Measurements from ENCODE around the gene TMCC2. TPM values are rescaled to one million over a fixed set of nuclear protein-coding genes. Genes with fewer than 3 reads are reported as not detected.

Gene TMCC2, protein sequence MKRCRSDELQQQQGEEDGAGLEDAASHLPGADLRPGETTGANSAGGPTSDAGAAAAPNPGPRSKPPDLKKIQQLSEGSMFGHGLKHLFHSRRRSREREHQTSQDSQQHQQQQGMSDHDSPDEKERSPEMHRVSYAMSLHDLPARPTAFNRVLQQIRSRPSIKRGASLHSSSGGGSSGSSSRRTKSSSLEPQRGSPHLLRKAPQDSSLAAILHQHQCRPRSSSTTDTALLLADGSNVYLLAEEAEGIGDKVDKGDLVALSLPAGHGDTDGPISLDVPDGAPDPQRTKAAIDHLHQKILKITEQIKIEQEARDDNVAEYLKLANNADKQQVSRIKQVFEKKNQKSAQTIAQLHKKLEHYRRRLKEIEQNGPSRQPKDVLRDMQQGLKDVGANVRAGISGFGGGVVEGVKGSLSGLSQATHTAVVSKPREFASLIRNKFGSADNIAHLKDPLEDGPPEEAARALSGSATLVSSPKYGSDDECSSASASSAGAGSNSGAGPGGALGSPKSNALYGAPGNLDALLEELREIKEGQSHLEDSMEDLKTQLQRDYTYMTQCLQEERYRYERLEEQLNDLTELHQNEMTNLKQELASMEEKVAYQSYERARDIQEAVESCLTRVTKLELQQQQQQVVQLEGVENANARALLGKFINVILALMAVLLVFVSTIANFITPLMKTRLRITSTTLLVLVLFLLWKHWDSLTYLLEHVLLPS
- 1.8 and 1.9 TPM in 2 replicates for total RNA-seq

DNA sequence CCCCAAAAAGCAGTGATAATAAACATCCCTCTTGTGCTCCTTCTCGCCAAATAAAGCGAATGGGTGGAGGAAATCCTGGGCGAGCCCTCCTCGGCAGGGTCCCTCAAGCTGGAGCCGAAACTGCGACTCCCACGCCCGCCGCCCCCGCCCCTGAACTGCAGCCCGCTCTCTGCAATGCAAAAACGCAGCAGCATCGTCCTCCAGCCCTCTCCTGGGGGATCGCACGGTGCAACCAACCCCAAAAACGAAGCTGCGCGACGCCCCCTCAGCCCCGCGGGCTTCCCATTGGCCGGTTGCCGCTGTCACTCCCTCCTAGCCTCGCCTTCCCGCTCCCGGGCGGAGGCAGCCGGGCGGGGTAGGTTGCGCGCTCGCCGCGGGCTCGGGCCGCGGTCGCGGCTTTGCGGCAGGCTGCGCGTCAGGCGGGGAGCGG, at the start of gene TMCC2:
TMCC2 (plus strand) TSS at position 363 of the 430 bp plus-strand sequence. CDS start 619 bp downstream, outside the sequence.

DNA sequence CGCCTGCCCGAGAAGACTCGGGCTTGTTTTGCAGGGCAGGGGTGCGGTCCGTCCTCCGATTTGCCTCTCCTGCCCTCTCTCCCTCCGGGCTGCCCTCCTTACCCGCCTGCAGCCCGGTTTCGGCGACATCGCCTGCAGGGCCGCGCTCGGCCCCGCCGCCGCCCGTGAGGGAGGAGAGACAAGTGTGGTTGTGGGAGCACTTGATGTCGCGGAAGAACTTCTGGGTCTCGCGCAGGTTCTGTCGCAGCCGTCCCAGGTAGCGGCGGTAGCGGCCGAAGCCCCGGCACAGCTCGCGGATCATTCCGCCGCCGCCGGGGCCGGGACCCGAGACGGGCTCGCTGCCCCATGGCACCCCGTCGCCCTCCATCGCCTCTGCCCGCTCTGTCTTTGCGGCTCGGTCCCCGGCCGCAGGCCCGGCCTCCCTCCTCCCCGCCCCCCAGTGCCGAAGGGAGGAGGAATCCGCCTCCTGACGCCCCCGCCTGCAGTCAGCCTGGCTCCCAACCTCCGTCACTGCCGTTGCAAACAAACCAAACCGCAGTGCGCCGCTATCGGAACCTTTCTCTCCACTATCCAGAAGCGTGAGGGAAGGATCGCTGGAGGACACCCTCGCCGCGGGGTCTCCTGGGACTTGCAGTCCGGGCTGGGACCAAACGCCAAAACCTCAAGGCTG, 16.4 kb upstream of the TMCC2 start, which contains the start of gene DSTYK:
DSTYK (minus strand) TSS at position 534 of the 670 bp plus-strand sequence; CDS start at position 367, 167 bp downstream.

DNA sequence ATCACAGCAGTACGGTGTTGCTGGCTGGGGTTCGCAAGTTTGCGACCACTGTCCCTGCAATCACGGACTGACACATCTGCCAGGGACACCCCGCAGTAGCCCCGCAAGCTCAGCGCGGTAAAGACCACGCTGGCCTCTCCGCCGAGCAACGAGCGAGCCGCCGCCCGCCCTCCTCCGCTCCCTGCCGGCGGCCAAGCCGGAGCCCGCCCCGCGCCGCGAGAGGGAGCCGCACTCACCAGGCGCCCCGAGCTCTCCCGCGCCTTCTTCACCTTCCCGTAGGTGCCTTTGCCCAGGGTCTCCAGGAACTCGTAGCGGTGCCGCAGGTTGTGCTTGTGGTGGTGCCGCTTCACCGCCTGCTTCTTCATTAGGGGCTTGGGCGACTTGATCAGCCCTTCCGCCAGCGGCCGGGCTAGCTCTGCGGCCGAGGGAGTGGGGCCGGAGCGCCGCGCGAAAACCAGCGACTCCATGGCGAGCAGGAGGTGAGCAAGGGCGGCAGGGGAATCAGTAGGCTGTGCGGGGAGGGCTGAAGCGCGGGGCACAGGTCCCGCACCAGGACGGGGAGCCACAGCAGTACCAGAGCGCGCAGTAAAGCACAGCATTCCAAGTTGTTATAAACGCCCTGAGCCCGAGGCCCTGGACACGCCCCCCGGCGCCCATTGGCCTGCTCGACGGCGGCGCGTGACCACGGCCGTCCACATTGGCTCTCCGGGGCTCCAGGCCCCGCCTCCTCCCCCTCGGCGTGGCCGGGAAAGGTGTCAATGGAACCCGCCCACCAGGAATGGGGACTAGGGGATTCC, 93.6 kb downstream of the TMCC2 start, which contains the start of gene NUAK2:
NUAK2 (minus strand) TSS at position 584 of the 797 bp plus-strand sequence; CDS start at position 467, 117 bp downstream.

Other genes with a start within 250 kb of the TMCC2 start
- gene CNTN2, start 184.7 kb upstream of the TMCC2 start, total RNA-seq: not detected in 2 replicates
- 0.97 and 1.4 TPM in 2 replicates for gene TMEM81, start 143.5 kb upstream of the TMCC2 start, total RNA-seq
- gene RBBP5, start 106.0 kb upstream of the TMCC2 start, total RNA-seq: 17.9 and 38.0 TPM in 2 replicates
- 9.7 and 16.1 TPM in 2 replicates for gene DSTYK, start 16.2 kb upstream of the TMCC2 start, total RNA-seq
- 0.32 and 0.76 TPM in 2 replicates for gene NUAK2, start 93.8 kb downstream of the TMCC2 start, total RNA-seq
- under 0.01 TPM in 1 of 2 replicates, not detected in the other for gene KLHDC8A, start 129.0 kb downstream of the TMCC2 start, total RNA-seq
- not detected in 2 replicates for gene LEMD1, start 194.1 kb downstream of the TMCC2 start, total RNA-seq
- gene BLACAT1, start 228.1 kb downstream of the TMCC2 start, total RNA-seq: not detected in 2 replicates